OCI-LY1 (cell line): ENCODE results near the gene PAEP.

Experiments
- H2AFZ ChIP-seq: fragments of 200-600 bp; sonication (generic), shearing (Covaris generic); 2 replicates; pipeline ENCODE4 v1.6.0; 2014; ENCODE audit warnings: antibody characterized with exemption, mild to moderate bottlenecking, low read length
- H3F3A ChIP-seq: fragments of 200-600 bp; sonication (generic), shearing (Covaris generic); 2 replicates; pipeline ENCODE4 v1.6.0; 2014; ENCODE audit warnings: mild to moderate bottlenecking, antibody characterized with exemption, low read length, moderate library complexity; ENCODE audit not compliant: insufficient read depth
- H3K27ac ChIP-seq: fragments of 200-600 bp; sonication (generic); 2 replicates; pipeline ENCODE4 v1.5.1; 2014; ENCODE audit warnings: low read length, mixed run types, mild to moderate bottlenecking, low read depth; ENCODE audit not compliant: poor library complexity, severe bottlenecking
- H3K27me3 ChIP-seq: fragments of 200-600 bp; sonication (generic); 2 replicates; pipeline ENCODE4 v1.6.0; 2014; ENCODE audit warnings: antibody characterized with exemption, mild to moderate bottlenecking, low read length, moderate library complexity; ENCODE audit not compliant: insufficient read depth
- H3K36me3 ChIP-seq: fragments of 200-600 bp; sonication (generic); 2 replicates; pipeline ENCODE4 v1.6.1; 2014; ENCODE audit warnings: mild to moderate bottlenecking, antibody characterized with exemption, low read length, moderate library complexity, mixed read lengths; ENCODE audit not compliant: insufficient read depth
- H3K4me1 ChIP-seq: fragments of 200-600 bp; sonication (generic); 2 replicates; pipeline ENCODE4 v1.5.1; 2014; ENCODE audit warnings: mild to moderate bottlenecking, low read length, moderate library complexity; ENCODE audit not compliant: insufficient read depth, severe bottlenecking
- H3K4me2 ChIP-seq: fragments of 200-600 bp; sonication (generic), shearing (Covaris generic); 2 replicates; pipeline ENCODE4 v1.6.1; 2014; ENCODE audit warnings: low read length
- H3K4me3 ChIP-seq: fragments of 200-600 bp; sonication (generic); 2 replicates; pipeline ENCODE4 v1.5.1; 2014; ENCODE audit warnings: low read length, low read depth, mild to moderate bottlenecking, mixed read lengths; ENCODE audit not compliant: poor library complexity, severe bottlenecking
- H3K79me2 ChIP-seq: fragments of 200-600 bp; shearing (Covaris generic); 2 replicates; pipeline ENCODE4 v1.6.1; 2016; ENCODE audit warnings: mixed run types, low read length, mixed read lengths; ENCODE audit not compliant: insufficient read depth
- H3K9ac ChIP-seq: fragments of 200-600 bp; sonication (generic), shearing (Covaris generic); 2 replicates; pipeline ENCODE4 v1.6.1; 2014; ENCODE audit warnings: mild to moderate bottlenecking, low read length, mixed read lengths
- H3K9me2 ChIP-seq: fragments of 200-600 bp; sonication (generic), shearing (Covaris generic); 2 replicates; pipeline ENCODE4 v1.6.1; 2014; ENCODE audit warnings: low read depth, mild to moderate bottlenecking, low read length, mixed read lengths
- H3K9me3 ChIP-seq: fragments of 200-600 bp; shearing (Covaris generic); 2 replicates; pipeline ENCODE4 v1.6.1; 2014; ENCODE audit warnings: low read length, mixed read lengths
- H4K20me1 ChIP-seq: fragments of 200-600 bp; sonication (generic), shearing (Covaris generic); 2 replicates; pipeline ENCODE4 v1.6.0; 2016; ENCODE audit warnings: mild to moderate bottlenecking, low read length; ENCODE audit not compliant: insufficient read depth
- CTCF ChIP-seq: fragments of 200-600 bp; sonication (generic), shearing (Covaris generic); IDR thresholded peaks from 2 replicates; pipeline ENCODE4 v1.5.1; 2017; ENCODE audit warnings: mild to moderate bottlenecking, antibody characterized with exemption, low read length, moderate library complexity, mixed read lengths
- EZH2 ChIP-seq: fragments of 200-600 bp; sonication (generic), shearing (Covaris generic); IDR thresholded peaks from 2 replicates; pipeline ENCODE4 v1.8.0; 2017; ENCODE audit warnings: borderline replicate concordance, mixed run types, mild to moderate bottlenecking, antibody characterized with exemption, low read length, moderate library complexity, mixed read lengths

PAEP gene

GRCh38 chr9:135590486-135591079, 29.0 kb downstream of the PAEP start:
- Histone ChIP-seq H3K4me2 (no peak overlapping the region), H2AFZ (no peak overlapping the region), H3K9me2 (no peaks in the 10 kb centered on the region), H3F3A (no peaks in the 10 kb centered on the region), H3K9ac (no peak overlapping the region), H3K27me3 (no peaks in the 10 kb centered on the region), H3K4me3 (no peak overlapping the region), H3K36me3 (no peaks in the 10 kb centered on the region), H3K27ac (no peak overlapping the region), H3K9me3 (no peaks in the 10 kb centered on the region), H3K79me2 (no peaks in the 10 kb centered on the region), H3K4me1 (no peaks in the 10 kb centered on the region), H4K20me1 (no peaks in the 10 kb centered on the region)
- TF ChIP-seq EZH2: no peak
- no peak for TF ChIP-seq CTCF

- H3K27ac ChIP-seq: no peak overlapping the region
- no peaks in the 10 kb centered on the region for H3K79me2 ChIP-seq
- TF ChIP-seq CTCF: no peak
- no peak for TF ChIP-seq EZH2
- H3K36me3 ChIP-seq: no peaks in the 10 kb centered on the region
- H3K4me1 ChIP-seq: no peaks in the 10 kb centered on the region
- no peak overlapping the region for H2AFZ ChIP-seq
- H3F3A ChIP-seq: no peaks in the 10 kb centered on the region
- no peaks in the 10 kb centered on the region for H4K20me1 ChIP-seq
- H3K9me2 ChIP-seq: no peaks in the 10 kb centered on the region
- H3K9ac ChIP-seq: no peak overlapping the region
- no peaks in the 10 kb centered on the region for H3K9me3 ChIP-seq
- no peak overlapping the region for H3K4me3 ChIP-seq
- H3K4me2 ChIP-seq: no peak overlapping the region
- H3K27me3 ChIP-seq: no peaks in the 10 kb centered on the region; the same call in 1 of the 2 replicates
These were observed 30.2 kb downstream of the PAEP start for GRCh38 chr9:135591506-135592330.

- Histone ChIP-seq H3K4me3 (no peak overlapping the region), H3K9ac (no peak overlapping the region), H3K27ac (no peak overlapping the region), H3K4me2 (no peak overlapping the region), H3K9me3 (no peaks in the 10 kb centered on the region), H3K4me1 (no peaks in the 10 kb centered on the region), H3F3A (no peaks in the 10 kb centered on the region), H3K79me2 (no peaks in the 10 kb centered on the region), H2AFZ (no peak overlapping the region), H3K36me3 (no peaks in the 10 kb centered on the region), H3K27me3 (no peaks in the 10 kb centered on the region; the same call in 1 of the 2 replicates), H4K20me1 (no peaks in the 10 kb centered on the region), H3K9me2 (no peaks in the 10 kb centered on the region)
- TF ChIP-seq CTCF (no peak), EZH2 (no peak)
These were observed 30.7 kb downstream of the PAEP start for GRCh38 chr9:135592331-135592590.
